IMR-90 (cell line): ENCODE measurements around the gene CD151. TPM values are rescaled to one million over a fixed set of nuclear protein-coding genes. Genes with fewer than 3 reads are reported as not detected.

Experiments
- ATAC-seq: fragments of 200-7000 bp; cut with Tn5 transposase; 2 replicates; pipeline ENCODE4 v1.9.1; 2020; ENCODE audit warnings: low read depth, mild to moderate bottlenecking, moderate library complexity
- BruUV-seq: library from RNA; stranded (reverse); fragments of 400-500 nt; replicated peaks from 2 replicates; lab custom pipeline; 2021; lab: Mats Ljungman, UMichigan
- CTCF ChIA-PET: fragments of 300-600 bp; formaldehyde crosslinking; extraction: SDS; loops from one replicate; lab custom pipeline; 2021; ENCODE audit warnings: antibody characterized with exemption; lab: Yijun Ruan, JAX
- POLR2A ChIA-PET: fragments of 300-600 bp; sonication (Branson Sonifier 250); formaldehyde crosslinking; loops from one replicate; lab custom pipeline; 2022; ENCODE audit warnings: antibody characterized with exemption; ENCODE audit not compliant: unreplicated experiment; lab: Charles Lee
- DNase-seq: peaks from one replicate; pipeline ENCODE4 v3.0.0; 2013
- H2AFZ ChIP-seq: replicated peaks from 2 replicates; pipeline ENCODE3; 2013; ENCODE audit warnings: low read length, mild to moderate bottlenecking; ENCODE audit not compliant: poor library complexity
- H2AK5ac ChIP-seq: 2 replicates; pipeline ENCODE4 v1.6.1; 2013; ENCODE audit warnings: low read depth, low read length, inconsistent platforms
- H2AK9ac ChIP-seq: replicated peaks from 2 replicates; pipeline ENCODE3; 2013; ENCODE audit warnings: mild to moderate bottlenecking, low read depth, low read length, moderate library complexity; ENCODE audit not compliant: poor library complexity
- H2BK120ac ChIP-seq: 2 replicates; pipeline ENCODE4 v1.6.1; 2013; ENCODE audit warnings: low read depth, low read length, inconsistent platforms
- H2BK15ac ChIP-seq: 3 replicates; pipeline ENCODE4 v1.6.1; 2013; ENCODE audit warnings: low read depth, low read length, inconsistent platforms
- H2BK20ac ChIP-seq: 2 replicates; pipeline ENCODE4 v1.6.1; 2013; ENCODE audit warnings: low read depth, mild to moderate bottlenecking, inconsistent platforms, low read length, moderate library complexity
- H2BK5ac ChIP-seq: 2 replicates; pipeline ENCODE4 v1.6.1; 2013; ENCODE audit warnings: mild to moderate bottlenecking, low read depth, low read length, inconsistent platforms; ENCODE audit not compliant: poor library complexity, severe bottlenecking
- H3K14ac ChIP-seq: replicated peaks from 2 replicates; pipeline ENCODE4 v1.6.1; 2013; ENCODE audit warnings: low read depth, low read length, inconsistent platforms
- H3K18ac ChIP-seq: 2 replicates; pipeline ENCODE4 v1.6.1; 2013; ENCODE audit warnings: low read depth, low read length, control low read depth
- H3K23ac ChIP-seq: 2 replicates; pipeline ENCODE4 v1.6.1; 2013; ENCODE audit warnings: low read depth, low read length, inconsistent platforms
- H3K27ac ChIP-seq: 2 replicates; pipeline ENCODE4 v1.5.1; 2013; ENCODE audit warnings: mild to moderate bottlenecking, control low read depth, low read length; ENCODE audit not compliant: insufficient read depth
- H3K27me3 ChIP-seq: 2 replicates; pipeline ENCODE4 v1.6.1; 2013; ENCODE audit warnings: low read length; ENCODE audit not compliant: control insufficient read depth, insufficient read depth
- H3K36me3 ChIP-seq: 2 replicates; pipeline ENCODE4 v1.6.1; 2013; ENCODE audit warnings: low read length, mixed read lengths; ENCODE audit not compliant: control insufficient read depth, insufficient read depth
- H3K4ac ChIP-seq: 2 replicates; pipeline ENCODE4 v1.6.1; 2013; ENCODE audit warnings: low read depth, low read length, inconsistent platforms
- H3K4me1 ChIP-seq: 2 replicates; pipeline ENCODE4 v1.6.1; 2013; ENCODE audit warnings: low read length, mixed read lengths; ENCODE audit not compliant: control insufficient read depth, insufficient read depth
- H3K4me2 ChIP-seq: 2 replicates; pipeline ENCODE4 v1.6.1; 2013; ENCODE audit warnings: low read depth, mild to moderate bottlenecking, control low read depth, low read length, moderate library complexity
- H3K4me3 ChIP-seq: 2 replicates; pipeline ENCODE4 v1.5.1; 2013; ENCODE audit warnings: low read depth, mild to moderate bottlenecking, control low read depth, low read length, moderate library complexity; ENCODE audit not compliant: insufficient read depth
- H3K56ac ChIP-seq: 2 replicates; pipeline ENCODE4 v1.6.1; 2013; ENCODE audit warnings: low read length, inconsistent platforms; ENCODE audit not compliant: insufficient read depth; ENCODE audit errors: extremely low read depth
- H3K79me1 ChIP-seq, 2 experiments: 2 replicates each; pipeline ENCODE4 v1.6.1; 2013; ENCODE audit warnings: low read length in 2 of 2, inconsistent platforms in 1 of 2, low read depth in 1 of 2
- H3K9ac ChIP-seq: 2 replicates; pipeline ENCODE4 v1.6.1; 2013; ENCODE audit warnings: low read depth, low read length, control low read depth
- H3K9me1 ChIP-seq: 2 replicates; pipeline ENCODE4 v1.6.1; 2013; ENCODE audit warnings: low read length, inconsistent platforms; ENCODE audit not compliant: insufficient read depth
- H3K9me3 ChIP-seq: 2 replicates; pipeline ENCODE4 v1.6.1; 2013; ENCODE audit warnings: low read length; ENCODE audit not compliant: control insufficient read depth, insufficient read depth
- H4K20me1 ChIP-seq: 2 replicates; pipeline ENCODE4 v1.6.1; 2013; ENCODE audit warnings: low read length, inconsistent platforms; ENCODE audit not compliant: insufficient read depth
- H4K5ac ChIP-seq: 2 replicates; pipeline ENCODE4 v1.6.1; 2013; ENCODE audit warnings: mild to moderate bottlenecking, low read depth, low read length, control low read depth
- H4K8ac ChIP-seq, 2 experiments: 2 replicates each; pipeline ENCODE4 v1.6.1; 2013; ENCODE audit warnings: low read depth in 2 of 2, low read length in 2 of 2, control low read depth in 1 of 2, inconsistent platforms in 1 of 2
- H4K91ac ChIP-seq: 2 replicates; pipeline ENCODE4 v1.6.1; 2013; ENCODE audit warnings: low read depth, low read length, inconsistent platforms; ENCODE audit not compliant: insufficient read depth
- BHLHE40 ChIP-seq: fragments of 150-350 bp; IDR thresholded peaks from 2 replicates; pipeline ENCODE4 v1.6.1; 2016; ENCODE audit warnings: mild to moderate bottlenecking, low read depth, low read length
- CEBPB ChIP-seq: IDR thresholded peaks from 2 replicates; pipeline ENCODE4 v1.6.1; 2012; ENCODE audit warnings: low read depth, low read length, improper control_type of control experiment
- CHD1 ChIP-seq: IDR thresholded peaks from 2 replicates; pipeline ENCODE4 v1.6.1; 2012; ENCODE audit warnings: low read depth, low read length, improper control_type of control experiment
- CTCF ChIP-seq: conservative IDR thresholded peaks from 2 replicates; pipeline ENCODE4 v1.5.1; 2012; ENCODE audit warnings: mild to moderate bottlenecking, low read depth, low read length, improper control_type of control experiment
- ELK1 ChIP-seq: fragments of 150-350 bp; IDR thresholded peaks from 2 replicates; pipeline ENCODE4 v1.6.1; 2016; ENCODE audit warnings: low read depth, mild to moderate bottlenecking, low read length, moderate library complexity, borderline replicate concordance
- FOS ChIP-seq: fragments of 150-350 bp; IDR thresholded peaks from 2 replicates; pipeline ENCODE4 v1.6.1; 2016; ENCODE audit warnings: low read depth, low read length
- MAFK ChIP-seq: IDR thresholded peaks from 2 replicates; pipeline ENCODE4 v1.6.1; 2012; ENCODE audit warnings: low read depth, low read length, improper control_type of control experiment
- MAZ ChIP-seq: IDR thresholded peaks from 2 replicates; pipeline ENCODE4 v1.6.1; 2012; ENCODE audit warnings: low read depth, mild to moderate bottlenecking, low read length, improper control_type of control experiment, moderate library complexity, borderline replicate concordance
- MXI1 ChIP-seq: IDR thresholded peaks from 2 replicates; pipeline ENCODE4 v1.6.1; 2012; ENCODE audit warnings: low read depth, mild to moderate bottlenecking, low read length, moderate library complexity, borderline replicate concordance
- NFE2L2 ChIP-seq: fragments of 150-350 bp; IDR thresholded peaks from 2 replicates; pipeline ENCODE4 v1.6.1; 2016; ENCODE audit warnings: low read depth, mild to moderate bottlenecking, low read length
- POLR2A ChIP-seq: IDR thresholded peaks from 2 replicates; pipeline ENCODE4 v1.6.1; 2012; ENCODE audit warnings: mild to moderate bottlenecking, low read depth, low read length
- RAD21 ChIP-seq: IDR thresholded peaks from 2 replicates; pipeline ENCODE4 v1.6.1; 2012; ENCODE audit warnings: low read length, improper control_type of control experiment
- RCOR1 ChIP-seq: IDR thresholded peaks from 2 replicates; pipeline ENCODE4 v1.6.1; 2012; ENCODE audit warnings: mild to moderate bottlenecking, low read length, improper control_type of control experiment; ENCODE audit not compliant: insufficient replicate concordance
- RFX5 ChIP-seq: IDR thresholded peaks from 2 replicates; pipeline ENCODE4 v1.8.0; 2012; ENCODE audit warnings: low read depth, mild to moderate bottlenecking, low read length, moderate library complexity
- SMC3 ChIP-seq: fragments of 150-350 bp; IDR thresholded peaks from 2 replicates; pipeline ENCODE4 v1.6.1; 2016; ENCODE audit warnings: low read depth, mild to moderate bottlenecking, antibody characterized with exemption, low read length, moderate library complexity
- USF2 ChIP-seq: fragments of 150-350 bp; IDR thresholded peaks from 2 replicates; pipeline ENCODE4 v1.6.1; 2017; ENCODE audit warnings: mild to moderate bottlenecking, antibody characterized with exemption, low read length, low read depth
- whole genome bisulfite sequencing, 2 experiments: methylation state at CpG; one replicate each; pipeline versions ENCODE4 v1.1.5 to v1.1.7; 2013; ENCODE audit warnings: missing lambda C conversion rate in 2 of 2; ENCODE audit not compliant: insufficient read length in 1 of 2; ENCODE audit errors: extremely low coverage in 2 of 2; 5-methylcytosine and 5-hydroxymethylcytosine counted together
- dilution Hi-C: fragments of 300-500 bp; cut with HindIII; formaldehyde crosslinking; loops from one replicate; pipeline ENCODE4 v1.14.3; 2018; ENCODE audit warnings: low sequenced_read_pairs; ENCODE audit not compliant: unreplicated experiment
- in situ Hi-C: fragments of 300-500 bp; cut with MboI; formaldehyde crosslinking; loops from 3 replicates; pipeline ENCODE4 v1.14.3; 2019; ENCODE audit warnings: low sequenced_read_pairs, inconsistent platforms, mixed read lengths
- intact Hi-C: fragments of 100-400 bp; cut with micrococcal nuclease; formaldehyde crosslinking; loops from 2 replicates; pipeline ENCODE4 v1.10.0; 2022
- polyA plus RNA-seq, 3 experiments: library from polyadenylated mRNA; depleted of rRNA; stranded (reverse); fragments of >200 nt; gene quantifications; 2 replicates each; pipeline ENCODE4 v1.2.3, GENCODE V29; 2012; ENCODE audit warnings: low replicate concordance in 1 of 3
- total RNA-seq: library from RNA; depleted of rRNA; stranded (reverse); fragments of >200 nt; gene quantifications from 2 replicates; pipeline ENCODE4 v1.2.3, GENCODE V29; 2012

CD151 gene
- total and polyA plus RNA-seq, 2 of the 4 experiments (the other 2 are of a cell fraction): 1,150 to 1,267 TPM

- Histone ChIP-seq H3K23ac (no peak overlapping the region), H4K91ac (no peak overlapping the region), H2BK15ac (no peak overlapping the region), H2AFZ (no peak overlapping the region), H2AK9ac (peak overlapping the region; percentile 70), H2BK5ac (no peak overlapping the region), H2AK5ac (no peak overlapping the region), H2BK20ac (no peak overlapping the region), H3K56ac (no peak overlapping the region), H3K27ac (no peak overlapping the region), H2BK120ac (no peak overlapping the region), H3K18ac (no peak overlapping the region), H4K8ac (no peak overlapping the region), H3K4me3 (no peak overlapping the region), H3K9ac (no peak overlapping the region), H4K5ac (no peak overlapping the region), H3K4ac (no peak overlapping the region), H4K20me1 (no peaks in the 10 kb centered on the region), H3K9me3 (no peaks in the 10 kb centered on the region), H3K4me2 (no peak overlapping the region), H3K36me3 (peaks cover 32% of the 10 kb centered on the region), H3K14ac (no peak overlapping the region), H3K79me1 (no peaks in the 10 kb centered on the region), H3K9me1 (no peaks in the 10 kb centered on the region), H3K4me1 (no peaks in the 10 kb centered on the region), H3K27me3 (no peaks in the 10 kb centered on the region)
- 87% methylated on average over 7 of the region's 10 CpGs; no CpG with 5 or more reads in 1 of the 2 experiments for WGBS, 2 experiments
- TF ChIP-seq FOS (no peak), RAD21 (no peak), USF2 (no peak), MAFK (no peak), CEBPB (no peak), CHD1 (no peak), MXI1 (no peak), RFX5 (no peak), MAZ (no peak), SMC3 (no peak), NFE2L2 (no peak), ELK1 (no peak), BHLHE40 (no peak), CTCF (no peak), RCOR1 (no peak), POLR2A (no peak)
- ATAC-seq: no peak
- in situ Hi-C loops (no loop called here), dilution Hi-C loops (no loop called here), intact Hi-C loops (no loop called here)
- no peak for DNase-seq
- CTCF ChIA-PET: no interaction called here
- POLR2A ChIA-PET: no interaction called here
- BruUV-seq: no TSS peak
Measured at GRCh38 chr11:883527-883926, 50.8 kb downstream of the CD151 start.
